ENCODE results near the gene EZR. TPM values are rescaled to one million over a fixed set of nuclear protein-coding genes. Genes with fewer than 3 reads are reported as not detected.

EZR gene
- total RNA-seq, 1 donor, result 89.4 TPM

GRCh38 chr6:158737082-158737709 is 82.0 kb downstream of the EZR start:
- Histone ChIP-seq H3K4me3 (ENCODE audit: insufficient read depth, low read length) (no peak overlapping the region), H3K4me2 (ENCODE audit: insufficient read depth, low read length) (no peak overlapping the region), H4K20me1 (ENCODE audit: insufficient read depth, low read length) (no peaks in the 10 kb centered on the region), H3K9me3 (ENCODE audit: low read depth, low read length) (no peaks in the 10 kb centered on the region), H3K4me1 (ENCODE audit: insufficient read depth, low read length) (peaks cover 8% of the 10 kb centered on the region), H3K27ac (ENCODE audit: low read depth, low read length) (no peak overlapping the region), H2AFZ (ENCODE audit: low read length) (no peak overlapping the region), H3K79me2 (ENCODE audit: insufficient read depth, low read length) (no peaks in the 10 kb centered on the region), H3K36me3 (ENCODE audit: insufficient read depth, low read length) (no peaks in the 10 kb centered on the region), H3K27me3 (ENCODE audit: insufficient read depth, low read length) (no peaks in the 10 kb centered on the region)
- TF ChIP-seq CTCF (IDR thresholded peaks at IDR 0.05; ENCODE audit: extremely low read depth, low read depth, low read length), result no peak
- no peak for DNase-seq (ENCODE audit: insufficient read length, low spot score, missing footprints)

GRCh38 chr6:158735009-158735408 is 84.2 kb downstream of the EZR start:
- no peaks in the 10 kb centered on the region for H3K27me3 ChIP-seq (ENCODE audit: insufficient read depth, low read length)
- no peaks in the 10 kb centered on the region for H3K79me2 ChIP-seq (ENCODE audit: insufficient read depth, low read length)
- DNase-seq (ENCODE audit: insufficient read length, low spot score, missing footprints), result no peak
- peaks cover 8% of the 10 kb centered on the region for H3K4me1 ChIP-seq (ENCODE audit: insufficient read depth, low read length)
- no peaks in the 10 kb centered on the region for H3K9me3 ChIP-seq (ENCODE audit: low read depth, low read length)
- H3K36me3 ChIP-seq (ENCODE audit: insufficient read depth, low read length), result no peaks in the 10 kb centered on the region
- TF ChIP-seq CTCF (IDR thresholded peaks at IDR 0.05; ENCODE audit: extremely low read depth, low read depth, low read length), result no peak
- H4K20me1 ChIP-seq (ENCODE audit: insufficient read depth, low read length), result no peaks in the 10 kb centered on the region
- H3K4me2 ChIP-seq (ENCODE audit: insufficient read depth, low read length), result no peak overlapping the region
- no peak overlapping the region for H3K27ac ChIP-seq (ENCODE audit: low read depth, low read length)
- no peak overlapping the region for H2AFZ ChIP-seq (ENCODE audit: low read length)
- no peak overlapping the region for H3K4me3 ChIP-seq (ENCODE audit: insufficient read depth, low read length)

- TF ChIP-seq CTCF (IDR thresholded peaks at IDR 0.05; ENCODE audit: extremely low read depth, low read depth, low read length), result no peak
Observed at GRCh38 chr6:158730541-158730907, 88.6 kb downstream of the EZR start.

GRCh38 chr6:158729906-158730540 is 89.1 kb downstream of the EZR start:
- Histone ChIP-seq H3K4me3 (ENCODE audit: insufficient read depth, low read length) (no peak overlapping the region), H3K4me2 (ENCODE audit: insufficient read depth, low read length) (no peak overlapping the region), H4K20me1 (ENCODE audit: insufficient read depth, low read length) (peaks cover 3% of the 10 kb centered on the region), H3K36me3 (ENCODE audit: insufficient read depth, low read length) (peaks cover 6% of the 10 kb centered on the region), H2AFZ (ENCODE audit: low read length) (no peak overlapping the region), H3K4me1 (ENCODE audit: insufficient read depth, low read length) (no peaks in the 10 kb centered on the region), H3K27ac (ENCODE audit: low read depth, low read length) (no peak overlapping the region), H3K27me3 (ENCODE audit: insufficient read depth, low read length) (no peaks in the 10 kb centered on the region), H3K9me3 (ENCODE audit: low read depth, low read length) (no peaks in the 10 kb centered on the region), H3K79me2 (ENCODE audit: insufficient read depth, low read length) (no peaks in the 10 kb centered on the region)
- DNase-seq (ENCODE audit: insufficient read length, low spot score, missing footprints), result no peak
- no peak for TF ChIP-seq CTCF (IDR thresholded peaks at IDR 0.05; ENCODE audit: extremely low read depth, low read depth, low read length)

More at GRCh38 chr6:158730541-158730907, 88.6 kb downstream of the EZR start:
- Histone ChIP-seq H2AFZ (ENCODE audit: low read length) (no peak overlapping the region), H3K9me3 (ENCODE audit: low read depth, low read length) (no peaks in the 10 kb centered on the region), H4K20me1 (ENCODE audit: insufficient read depth, low read length) (peaks cover 3% of the 10 kb centered on the region), H3K27ac (ENCODE audit: low read depth, low read length) (no peak overlapping the region), H3K4me3 (ENCODE audit: insufficient read depth, low read length) (no peak overlapping the region), H3K79me2 (ENCODE audit: insufficient read depth, low read length) (no peaks in the 10 kb centered on the region), H3K4me1 (ENCODE audit: insufficient read depth, low read length) (no peaks in the 10 kb centered on the region), H3K36me3 (ENCODE audit: insufficient read depth, low read length) (peaks cover 5% of the 10 kb centered on the region), H3K4me2 (ENCODE audit: insufficient read depth, low read length) (no peak overlapping the region), H3K27me3 (ENCODE audit: insufficient read depth, low read length) (no peaks in the 10 kb centered on the region)
- DNase-seq (ENCODE audit: insufficient read length, low spot score, missing footprints), result no peak
